GM12878 (cell line): Measurements from ENCODE around the gene KIAA1191.

ENCODE experiments used
- DPF2 ChIP-seq: fragments of 450-650 bp; IDR thresholded peaks from 2 replicates; pipeline ENCODE4 v1.6.1; 2017; ENCODE audit warnings: mild to moderate bottlenecking
- NBN ChIP-seq: fragments of 450-650 bp; IDR thresholded peaks from 2 replicates; pipeline ENCODE4 v1.6.1; 2016
- POLR2AphosphoS5 ChIP-seq: IDR thresholded peaks from 2 replicates; pipeline ENCODE4 v1.6.1; 2011; ENCODE audit warnings: mild to moderate bottlenecking, low read length, inconsistent platforms
- RAD51 ChIP-seq: fragments of 450-650 bp; IDR thresholded peaks from 2 replicates; pipeline ENCODE4 v1.6.1; 2016; ENCODE audit warnings: moderate library complexity, mild to moderate bottlenecking, inconsistent platforms
- SUZ12 ChIP-seq: fragments of 200-600 bp; sonication (generic); IDR thresholded peaks from one replicate; pipeline ENCODE4 v1.6.1; 2018; ENCODE audit warnings: antibody characterized with exemption, mild to moderate bottlenecking; ENCODE audit not compliant: unreplicated experiment
- ZNF384 ChIP-seq: IDR thresholded peaks from 2 replicates; pipeline ENCODE4 v1.6.1; 2012; ENCODE audit warnings: low read depth, mild to moderate bottlenecking, low read length, improper control_type of control experiment, borderline replicate concordance
- ZZZ3 ChIP-seq: IDR thresholded peaks from 2 replicates; pipeline ENCODE4 v1.6.1; 2011; ENCODE audit warnings: low read depth; ENCODE audit not compliant: control insufficient read depth, insufficient read length
- TF ChIP-seq, protein P1 (sequence below), 3 experiments: IDR thresholded peaks in 2 of 3; conservative IDR thresholded peaks in 1 of 3; 2 replicates each; pipeline ENCODE4 v1.5.1; 2011; ENCODE audit warnings: low read depth in 3 of 3, low read length in 3 of 3, mild to moderate bottlenecking in 3 of 3, control low read depth in 2 of 3, moderate library complexity in 2 of 3, inconsistent platforms in 1 of 3, mixed read lengths in 1 of 3; ENCODE audit not compliant: control insufficient read depth in 2 of 3, insufficient read depth in 1 of 3; ENCODE audit errors: extremely low read depth in 1 of 3
- TF ChIP-seq, protein P2 (sequence below): IDR thresholded peaks from 2 replicates; pipeline ENCODE4 v1.6.1; 2011; ENCODE audit warnings: low read depth, low read length, improper control_type of control experiment, borderline replicate concordance
- TF ChIP-seq, protein P3 (sequence below): IDR thresholded peaks from 2 replicates; pipeline ENCODE4 v1.6.1; 2012; ENCODE audit warnings: mild to moderate bottlenecking, low read depth, low read length

GRCh38 chr5:176409765-176410164 is 48.2 kb upstream of the KIAA1191 start:
- TF ChIP-seq, protein P1, sequence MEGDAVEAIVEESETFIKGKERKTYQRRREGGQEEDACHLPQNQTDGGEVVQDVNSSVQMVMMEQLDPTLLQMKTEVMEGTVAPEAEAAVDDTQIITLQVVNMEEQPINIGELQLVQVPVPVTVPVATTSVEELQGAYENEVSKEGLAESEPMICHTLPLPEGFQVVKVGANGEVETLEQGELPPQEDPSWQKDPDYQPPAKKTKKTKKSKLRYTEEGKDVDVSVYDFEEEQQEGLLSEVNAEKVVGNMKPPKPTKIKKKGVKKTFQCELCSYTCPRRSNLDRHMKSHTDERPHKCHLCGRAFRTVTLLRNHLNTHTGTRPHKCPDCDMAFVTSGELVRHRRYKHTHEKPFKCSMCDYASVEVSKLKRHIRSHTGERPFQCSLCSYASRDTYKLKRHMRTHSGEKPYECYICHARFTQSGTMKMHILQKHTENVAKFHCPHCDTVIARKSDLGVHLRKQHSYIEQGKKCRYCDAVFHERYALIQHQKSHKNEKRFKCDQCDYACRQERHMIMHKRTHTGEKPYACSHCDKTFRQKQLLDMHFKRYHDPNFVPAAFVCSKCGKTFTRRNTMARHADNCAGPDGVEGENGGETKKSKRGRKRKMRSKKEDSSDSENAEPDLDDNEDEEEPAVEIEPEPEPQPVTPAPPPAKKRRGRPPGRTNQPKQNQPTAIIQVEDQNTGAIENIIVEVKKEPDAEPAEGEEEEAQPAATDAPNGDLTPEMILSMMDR (IDR thresholded peaks at IDR 0.05 in 2 of 3, conservative IDR thresholded peaks at IDR 0.05 in 1 of 3; ENCODE audit: control insufficient read depth in 2 of 3, extremely low read depth in 1 of 3, insufficient read depth in 1 of 3, low read depth in 3 of 3, low read length in 3 of 3) = no peak
- TF ChIP-seq RAD51 = no peak
- no peak for TF ChIP-seq POLR2AphosphoS5
- TF ChIP-seq SUZ12 = no peak
- TF ChIP-seq, protein P2, sequence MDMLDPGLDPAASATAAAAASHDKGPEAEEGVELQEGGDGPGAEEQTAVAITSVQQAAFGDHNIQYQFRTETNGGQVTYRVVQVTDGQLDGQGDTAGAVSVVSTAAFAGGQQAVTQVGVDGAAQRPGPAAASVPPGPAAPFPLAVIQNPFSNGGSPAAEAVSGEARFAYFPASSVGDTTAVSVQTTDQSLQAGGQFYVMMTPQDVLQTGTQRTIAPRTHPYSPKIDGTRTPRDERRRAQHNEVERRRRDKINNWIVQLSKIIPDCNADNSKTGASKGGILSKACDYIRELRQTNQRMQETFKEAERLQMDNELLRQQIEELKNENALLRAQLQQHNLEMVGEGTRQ = no peak
- TF ChIP-seq, protein P3, sequence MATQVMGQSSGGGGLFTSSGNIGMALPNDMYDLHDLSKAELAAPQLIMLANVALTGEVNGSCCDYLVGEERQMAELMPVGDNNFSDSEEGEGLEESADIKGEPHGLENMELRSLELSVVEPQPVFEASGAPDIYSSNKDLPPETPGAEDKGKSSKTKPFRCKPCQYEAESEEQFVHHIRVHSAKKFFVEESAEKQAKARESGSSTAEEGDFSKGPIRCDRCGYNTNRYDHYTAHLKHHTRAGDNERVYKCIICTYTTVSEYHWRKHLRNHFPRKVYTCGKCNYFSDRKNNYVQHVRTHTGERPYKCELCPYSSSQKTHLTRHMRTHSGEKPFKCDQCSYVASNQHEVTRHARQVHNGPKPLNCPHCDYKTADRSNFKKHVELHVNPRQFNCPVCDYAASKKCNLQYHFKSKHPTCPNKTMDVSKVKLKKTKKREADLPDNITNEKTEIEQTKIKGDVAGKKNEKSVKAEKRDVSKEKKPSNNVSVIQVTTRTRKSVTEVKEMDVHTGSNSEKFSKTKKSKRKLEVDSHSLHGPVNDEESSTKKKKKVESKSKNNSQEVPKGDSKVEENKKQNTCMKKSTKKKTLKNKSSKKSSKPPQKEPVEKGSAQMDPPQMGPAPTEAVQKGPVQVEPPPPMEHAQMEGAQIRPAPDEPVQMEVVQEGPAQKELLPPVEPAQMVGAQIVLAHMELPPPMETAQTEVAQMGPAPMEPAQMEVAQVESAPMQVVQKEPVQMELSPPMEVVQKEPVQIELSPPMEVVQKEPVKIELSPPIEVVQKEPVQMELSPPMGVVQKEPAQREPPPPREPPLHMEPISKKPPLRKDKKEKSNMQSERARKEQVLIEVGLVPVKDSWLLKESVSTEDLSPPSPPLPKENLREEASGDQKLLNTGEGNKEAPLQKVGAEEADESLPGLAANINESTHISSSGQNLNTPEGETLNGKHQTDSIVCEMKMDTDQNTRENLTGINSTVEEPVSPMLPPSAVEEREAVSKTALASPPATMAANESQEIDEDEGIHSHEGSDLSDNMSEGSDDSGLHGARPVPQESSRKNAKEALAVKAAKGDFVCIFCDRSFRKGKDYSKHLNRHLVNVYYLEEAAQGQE = no peak
- no peak for TF ChIP-seq ZZZ3
- no peak for TF ChIP-seq NBN
- no peak for TF ChIP-seq DPF2
- no peak for TF ChIP-seq ZNF384
